ENCODE measurements around the gene GALNT14.

DNA sequence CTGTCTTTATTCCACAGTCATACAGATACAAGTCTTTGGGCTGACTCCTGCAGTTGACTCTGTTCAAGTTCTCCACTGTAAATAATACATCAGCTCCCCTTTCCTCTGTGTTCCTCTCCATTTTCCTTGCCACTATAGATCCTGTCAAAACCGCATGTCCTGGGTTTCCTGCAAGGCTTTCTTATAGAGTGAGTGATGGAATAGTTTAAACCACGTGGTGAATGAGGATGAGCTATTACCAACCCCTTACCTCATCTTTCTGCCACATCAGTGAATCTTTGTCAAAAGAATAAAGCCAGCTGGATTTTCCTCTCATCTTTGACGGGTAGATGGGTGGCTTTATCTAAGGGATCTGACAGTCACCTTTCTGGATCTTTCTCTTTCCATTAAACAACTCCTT, 3.9 kb upstream of the GALNT14 start:
- TF ChIP-seq, protein P1, sequence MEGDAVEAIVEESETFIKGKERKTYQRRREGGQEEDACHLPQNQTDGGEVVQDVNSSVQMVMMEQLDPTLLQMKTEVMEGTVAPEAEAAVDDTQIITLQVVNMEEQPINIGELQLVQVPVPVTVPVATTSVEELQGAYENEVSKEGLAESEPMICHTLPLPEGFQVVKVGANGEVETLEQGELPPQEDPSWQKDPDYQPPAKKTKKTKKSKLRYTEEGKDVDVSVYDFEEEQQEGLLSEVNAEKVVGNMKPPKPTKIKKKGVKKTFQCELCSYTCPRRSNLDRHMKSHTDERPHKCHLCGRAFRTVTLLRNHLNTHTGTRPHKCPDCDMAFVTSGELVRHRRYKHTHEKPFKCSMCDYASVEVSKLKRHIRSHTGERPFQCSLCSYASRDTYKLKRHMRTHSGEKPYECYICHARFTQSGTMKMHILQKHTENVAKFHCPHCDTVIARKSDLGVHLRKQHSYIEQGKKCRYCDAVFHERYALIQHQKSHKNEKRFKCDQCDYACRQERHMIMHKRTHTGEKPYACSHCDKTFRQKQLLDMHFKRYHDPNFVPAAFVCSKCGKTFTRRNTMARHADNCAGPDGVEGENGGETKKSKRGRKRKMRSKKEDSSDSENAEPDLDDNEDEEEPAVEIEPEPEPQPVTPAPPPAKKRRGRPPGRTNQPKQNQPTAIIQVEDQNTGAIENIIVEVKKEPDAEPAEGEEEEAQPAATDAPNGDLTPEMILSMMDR (conservative IDR thresholded peaks at IDR 0.05 in 1 of 2, IDR thresholded peaks at IDR 0.05 in 1 of 2; ENCODE audit: low read depth in 1 of 2, low read length in 2 of 2): no peak
- TF ChIP-seq EZH2 (IDR thresholded peaks at IDR 0.05; ENCODE audit: low read length, missing control alignments): no peak

All from fibroblast of lung (primary cell).